SK-N-SH (cell line): ENCODE measurements around the gene ITGBL1. TPM values are rescaled to one million over a fixed set of nuclear protein-coding genes. Genes with fewer than 3 reads are reported as not detected.

Source experiments
- CTCF ChIA-PET: fragments of 300-600, 350-600 bp; formaldehyde crosslinking; extraction: SDS; loops from one replicate; lab custom pipeline; 2021; lab: Yijun Ruan, JAX
- POLR2A ChIA-PET: fragments of 350-600 bp; sonication (Branson Sonifier 250); formaldehyde crosslinking; extraction: SDS; loops from one replicate; lab custom pipeline; 2020; ENCODE audit warnings: antibody characterized with exemption, inconsistent platforms; lab: Yijun Ruan, JAX
- DNase-seq: peaks from one replicate; pipeline ENCODE4 v3.0.0; 2012
- H2AFZ ChIP-seq: fragments of 200-600 bp; sonication (generic); 2 replicates; pipeline ENCODE4 v1.8.1; 2016; ENCODE audit warnings: antibody characterized with exemption, mild to moderate bottlenecking, low read depth
- H3F3A ChIP-seq: fragments of 200-600 bp; sonication (generic); replicated peaks from 2 replicates; pipeline ENCODE3; 2016; ENCODE audit warnings: antibody characterized with exemption, mild to moderate bottlenecking; ENCODE audit not compliant: insufficient read depth
- H3K27ac ChIP-seq, 2 experiments: fragments of 200-500 bp in 1 of 2; fragments of 200-600 bp in 1 of 2; sonication (Bioruptor generic) in 1 of 2; sonication (generic), shearing (Covaris generic) in 1 of 2; 2 replicates each; pipeline versions ENCODE4 v1.5.1 to v1.6.1; 2014 to 2016; ENCODE audit warnings: low read depth in 2 of 2, inconsistent platforms in 1 of 2, low read length in 1 of 2, mild to moderate bottlenecking in 1 of 2, mixed read lengths in 1 of 2
- H3K27me3 ChIP-seq: fragments of 200-600 bp; sonication (generic), shearing (Covaris generic); 2 replicates; pipeline ENCODE4 v1.6.1; 2016; ENCODE audit warnings: mixed run types; ENCODE audit not compliant: insufficient read depth
- H3K36me3 ChIP-seq, 2 experiments: fragments of 200-500 bp in 1 of 2; fragments of 200-600 bp in 1 of 2; sonication (Bioruptor generic) in 1 of 2; sonication (generic) in 1 of 2; replicated peaks in 1 of 2; 2 replicates each; pipeline versions ENCODE3 to v1.5.1; 2014 to 2016; ENCODE audit warnings: low read length in 1 of 2, mild to moderate bottlenecking in 1 of 2; ENCODE audit not compliant: insufficient read depth in 2 of 2, control insufficient read depth in 1 of 2
- H3K4me1 ChIP-seq, 2 experiments: fragments of 200-500 bp in 1 of 2; fragments of 200-600 bp in 1 of 2; sonication (Bioruptor generic) in 1 of 2; sonication (generic), shearing (Covaris generic) in 1 of 2; 2 replicates each; pipeline versions ENCODE4 v1.5.1 to v1.6.1; 2014 to 2016; ENCODE audit warnings: low read depth in 1 of 2, low read length in 1 of 2, mixed run types in 1 of 2; ENCODE audit not compliant: insufficient read depth in 2 of 2, control insufficient read depth in 1 of 2
- H3K4me2 ChIP-seq: fragments of 200-600 bp; sonication (generic), shearing (Covaris generic); 2 replicates; pipeline ENCODE4 v1.6.1; 2017; ENCODE audit warnings: mixed run types
- H3K4me3 ChIP-seq, 2 experiments: fragments of 200-500 bp in 1 of 2; fragments of 200-600 bp in 1 of 2; sonication (Bioruptor generic) in 1 of 2; sonication (generic), shearing (Covaris generic) in 1 of 2; 2 replicates each; pipeline versions ENCODE4 v1.5.1 to v1.8.1; 2014 to 2016; ENCODE audit warnings: low read depth in 2 of 2, inconsistent platforms in 1 of 2, low read length in 1 of 2, mild to moderate bottlenecking in 1 of 2, mixed read lengths in 1 of 2, moderate library complexity in 1 of 2
- H3K79me2 ChIP-seq: fragments of 200-600 bp; sonication (generic); 2 replicates; pipeline ENCODE4 v1.8.1; 2017; ENCODE audit warnings: mild to moderate bottlenecking; ENCODE audit not compliant: insufficient read depth
- H3K9ac ChIP-seq: fragments of 200-600 bp; sonication (generic); 2 replicates; pipeline ENCODE4 v1.6.1; 2017; ENCODE audit warnings: mixed run types
- H3K9me2 ChIP-seq: fragments of 200-600 bp; sonication (generic); 2 replicates; pipeline ENCODE4 v1.6.1; 2017; ENCODE audit warnings: mixed run types
- H3K9me3 ChIP-seq: fragments of 200-600 bp; sonication (generic); 2 replicates; pipeline ENCODE4 v1.6.1; 2017; ENCODE audit warnings: mixed run types, mild to moderate bottlenecking, moderate library complexity
- H4K20me1 ChIP-seq: fragments of 200-600 bp; sonication (generic); 2 replicates; pipeline ENCODE4 v1.6.1; 2017; ENCODE audit warnings: mild to moderate bottlenecking, mixed run types; ENCODE audit not compliant: insufficient read depth
- ELF1 ChIP-seq: IDR thresholded peaks from 2 replicates; pipeline ENCODE4 v1.4.0; 2012
- EP300 ChIP-seq, 2 experiments: IDR thresholded peaks; 2 replicates each; pipeline versions ENCODE4 v1.4.0 to v1.6.1; 2012; ENCODE audit warnings: borderline replicate concordance in 1 of 2, low read depth in 1 of 2, low read length in 1 of 2
- EZH2phosphoT487 ChIP-seq: fragments of 200-600 bp; sonication (generic); IDR thresholded peaks from 2 replicates; pipeline ENCODE4 v1.6.1; 2017; ENCODE audit warnings: low read depth, mixed run types, mild to moderate bottlenecking, antibody characterized with exemption, moderate library complexity, borderline replicate concordance
- FOXJ3 ChIP-seq: sonication (generic); formaldehyde crosslinking; IDR thresholded peaks from 2 replicates; pipeline ENCODE4 v1.5.1; 2020; ENCODE audit warnings: mild to moderate bottlenecking, missing genetic modification reagents
- FOXM1 ChIP-seq: IDR thresholded peaks from 2 replicates; pipeline ENCODE4 v1.4.0; 2012; ENCODE audit warnings: low read depth, mild to moderate bottlenecking
- GABPA ChIP-seq: IDR thresholded peaks from 2 replicates; pipeline ENCODE4 v1.4.0; 2012; ENCODE audit warnings: low read depth, mild to moderate bottlenecking
- GATA2 ChIP-seq: sonication (generic); formaldehyde crosslinking; IDR thresholded peaks from 2 replicates; pipeline ENCODE4 v1.5.0; 2020; ENCODE audit warnings: mild to moderate bottlenecking, missing genetic modification reagents
- JUND ChIP-seq: IDR thresholded peaks from 2 replicates; pipeline ENCODE4 v1.4.0; 2012
- NFIC ChIP-seq: IDR thresholded peaks from 2 replicates; pipeline ENCODE4 v1.4.0; 2012; ENCODE audit warnings: borderline replicate concordance
- POLR2AphosphoS5 ChIP-seq: IDR thresholded peaks from 2 replicates; pipeline ENCODE4 v1.6.1; 2012; ENCODE audit warnings: low read depth, low read length
- RCOR1 ChIP-seq: fragments of 150-350 bp; IDR thresholded peaks from 2 replicates; pipeline ENCODE4 v1.6.1; 2017; ENCODE audit warnings: antibody characterized with exemption, low read length
- RFX5 ChIP-seq: IDR thresholded peaks from 2 replicates; pipeline ENCODE4 v1.6.1; 2012; ENCODE audit warnings: mild to moderate bottlenecking, improper control_type of control experiment, low read length
- SIN3A ChIP-seq: IDR thresholded peaks from 2 replicates; pipeline ENCODE4 v1.6.1; 2012; ENCODE audit warnings: low read depth, mild to moderate bottlenecking, low read length, moderate library complexity, borderline replicate concordance
- TCF12 ChIP-seq: IDR thresholded peaks from 2 replicates; pipeline ENCODE4 v1.4.0; 2012
- TEAD4 ChIP-seq: IDR thresholded peaks from 2 replicates; pipeline ENCODE4 v1.4.0; 2012; ENCODE audit warnings: mild to moderate bottlenecking, borderline replicate concordance; ENCODE audit not compliant: insufficient read depth
- WGBS: methylation state at CpG from one replicate; pipeline ENCODE4 v1.1.6; 2017; ENCODE audit warnings: low lambda C conversion rate; 5-methylcytosine and 5-hydroxymethylcytosine counted together
- polyA plus RNA-seq, 3 experiments: library from polyadenylated mRNA; depleted of rRNA; stranded (reverse); fragments of >200 nt; gene quantifications; 2 replicates each; pipeline ENCODE4 v1.2.3, GENCODE V29; 2012
- TF ChIP-seq, protein P1 (sequence below): fragments of 200-600 bp; sonication (generic); IDR thresholded peaks from 2 replicates; pipeline ENCODE4 v1.6.1; 2017; ENCODE audit warnings: antibody characterized with exemption, mild to moderate bottlenecking, moderate library complexity
- TF ChIP-seq, protein P2 (sequence below): IDR thresholded peaks from 2 replicates; pipeline ENCODE4 v1.6.1; 2012; ENCODE audit warnings: mild to moderate bottlenecking, low read depth, low read length, moderate library complexity
- TF ChIP-seq, protein P3 (sequence below): IDR thresholded peaks from 2 replicates; pipeline ENCODE4; 2012

Gene ITGBL1
- polyA plus RNA-seq, 1 of the 3 experiments (the other 2 are of a cell fraction) = 78.7 TPM

DNA sequence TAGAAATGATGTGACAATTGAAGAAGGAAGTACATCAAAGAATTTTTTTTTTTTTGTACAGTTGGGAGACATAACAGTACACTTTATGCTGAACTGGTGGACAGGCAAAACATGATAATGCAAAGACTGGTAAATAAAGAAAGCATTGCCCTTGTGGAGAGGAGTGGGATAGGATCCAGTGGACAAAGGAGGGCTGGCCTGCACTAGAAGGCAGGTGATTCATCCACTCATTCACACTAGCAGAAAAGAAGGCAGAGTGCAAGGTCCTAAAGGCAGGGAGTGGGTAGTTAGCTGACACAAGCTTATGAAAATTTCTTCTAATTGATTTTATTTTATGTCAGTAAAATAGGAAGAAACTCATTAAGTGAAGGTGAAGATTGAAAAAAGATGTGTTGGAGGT, 18.6 kb upstream of the ITGBL1 start:
- Histone ChIP-seq H2AFZ (no peak overlapping the region), H3K9me3 (no peaks in the 10 kb centered on the region)
- TF ChIP-seq, protein P1, sequence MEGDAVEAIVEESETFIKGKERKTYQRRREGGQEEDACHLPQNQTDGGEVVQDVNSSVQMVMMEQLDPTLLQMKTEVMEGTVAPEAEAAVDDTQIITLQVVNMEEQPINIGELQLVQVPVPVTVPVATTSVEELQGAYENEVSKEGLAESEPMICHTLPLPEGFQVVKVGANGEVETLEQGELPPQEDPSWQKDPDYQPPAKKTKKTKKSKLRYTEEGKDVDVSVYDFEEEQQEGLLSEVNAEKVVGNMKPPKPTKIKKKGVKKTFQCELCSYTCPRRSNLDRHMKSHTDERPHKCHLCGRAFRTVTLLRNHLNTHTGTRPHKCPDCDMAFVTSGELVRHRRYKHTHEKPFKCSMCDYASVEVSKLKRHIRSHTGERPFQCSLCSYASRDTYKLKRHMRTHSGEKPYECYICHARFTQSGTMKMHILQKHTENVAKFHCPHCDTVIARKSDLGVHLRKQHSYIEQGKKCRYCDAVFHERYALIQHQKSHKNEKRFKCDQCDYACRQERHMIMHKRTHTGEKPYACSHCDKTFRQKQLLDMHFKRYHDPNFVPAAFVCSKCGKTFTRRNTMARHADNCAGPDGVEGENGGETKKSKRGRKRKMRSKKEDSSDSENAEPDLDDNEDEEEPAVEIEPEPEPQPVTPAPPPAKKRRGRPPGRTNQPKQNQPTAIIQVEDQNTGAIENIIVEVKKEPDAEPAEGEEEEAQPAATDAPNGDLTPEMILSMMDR = peak; percentile 7; the same call in 1 of the 2 replicates
- no peak for TF ChIP-seq EP300 (IDR thresholded peaks at IDR 0.05; ENCODE audit: borderline replicate concordance in 1 of 2, low read depth in 1 of 2, low read length in 1 of 2)
- TF ChIP-seq, all 33 proteins: peak for 1
- H3K27me3 ChIP-seq = no peaks in the 10 kb centered on the region
- no peak overlapping the region for H3K9ac ChIP-seq
- ChIA-PET CTCF (interaction anchor here (1.1 kb wide), 1 partner anchor 289 kb away, joined by 3 read pairs; no protein-coding TSS in a partner anchor), POLR2A (no interaction called here)
- no peaks in the 10 kb centered on the region for H3F3A ChIP-seq
- H3K4me1 ChIP-seq = no peaks in the 10 kb centered on the region
- no peak overlapping the region for H3K4me2 ChIP-seq
- H3K4me3 ChIP-seq = no peak overlapping the region
- no peaks in the 10 kb centered on the region for H3K9me2 ChIP-seq
- H3K27ac ChIP-seq = no peak overlapping the region
- DNase-seq = no peak
- H4K20me1 ChIP-seq = no peaks in the 10 kb centered on the region
- H3K79me2 ChIP-seq = no peaks in the 10 kb centered on the region
- H3K36me3 ChIP-seq = no peaks in the 10 kb centered on the region

DNA sequence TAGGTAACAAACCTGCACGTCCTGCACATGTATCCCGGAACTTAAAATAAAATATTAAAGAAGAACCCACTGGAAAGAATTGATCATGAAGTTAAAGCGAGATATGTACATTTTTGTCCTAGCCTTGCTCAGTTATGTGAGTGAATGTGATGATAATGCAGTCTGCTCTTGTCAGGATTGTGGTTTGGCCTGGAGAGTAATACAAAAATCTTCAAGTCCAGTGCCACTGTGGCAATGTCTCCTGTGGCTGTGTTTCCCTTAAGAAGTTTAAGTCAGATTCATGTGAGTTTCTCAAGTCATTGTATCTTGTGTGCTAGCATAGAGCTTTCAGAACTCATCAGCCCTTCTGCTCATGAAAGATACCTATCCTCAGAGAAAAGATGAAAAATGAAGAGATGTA, 18.0 kb upstream of the ITGBL1 start:
- 92% methylated on average over 3 of the region's 3 CpGs for WGBS
- H3K4me2 ChIP-seq = no peak overlapping the region
- no peak overlapping the region for H3K9ac ChIP-seq
- CTCF ChIA-PET = interaction anchor here (1.1 kb wide), 1 partner anchor 290 kb away, joined by 3 read pairs; no protein-coding TSS in a partner anchor
- no peaks in the 10 kb centered on the region for H3K9me2 ChIP-seq
- no peak overlapping the region for H3K27ac ChIP-seq
- no peak overlapping the region for H3K4me3 ChIP-seq
- POLR2A ChIA-PET = no interaction called here
- H2AFZ ChIP-seq = no peak overlapping the region
- no peaks in the 10 kb centered on the region for H3K27me3 ChIP-seq
- H3K36me3 ChIP-seq = no peaks in the 10 kb centered on the region
- no peaks in the 10 kb centered on the region for H3K79me2 ChIP-seq
- H3K4me1 ChIP-seq = no peaks in the 10 kb centered on the region
- no peaks in the 10 kb centered on the region for H3K9me3 ChIP-seq
- no peak for DNase-seq
- H4K20me1 ChIP-seq = no peaks in the 10 kb centered on the region
- H3F3A ChIP-seq = no peaks in the 10 kb centered on the region
- TF ChIP-seq EP300 (IDR thresholded peaks at IDR 0.05; ENCODE audit: borderline replicate concordance in 1 of 2, low read depth in 1 of 2, low read length in 1 of 2) (no peak), TCF12 (no peak), SIN3A (no peak), FOXJ3 (no peak), TEAD4 (no peak), GABPA (no peak), EZH2phosphoT487 (no peak), FOXM1 (no peak), RCOR1 (no peak), JUND (no peak), POLR2AphosphoS5 (no peak), ELF1 (no peak), GATA2 (CRISPR knock-in tag) (no peak), RFX5 (no peak), NFIC (no peak)
- TF ChIP-seq, protein P2, sequence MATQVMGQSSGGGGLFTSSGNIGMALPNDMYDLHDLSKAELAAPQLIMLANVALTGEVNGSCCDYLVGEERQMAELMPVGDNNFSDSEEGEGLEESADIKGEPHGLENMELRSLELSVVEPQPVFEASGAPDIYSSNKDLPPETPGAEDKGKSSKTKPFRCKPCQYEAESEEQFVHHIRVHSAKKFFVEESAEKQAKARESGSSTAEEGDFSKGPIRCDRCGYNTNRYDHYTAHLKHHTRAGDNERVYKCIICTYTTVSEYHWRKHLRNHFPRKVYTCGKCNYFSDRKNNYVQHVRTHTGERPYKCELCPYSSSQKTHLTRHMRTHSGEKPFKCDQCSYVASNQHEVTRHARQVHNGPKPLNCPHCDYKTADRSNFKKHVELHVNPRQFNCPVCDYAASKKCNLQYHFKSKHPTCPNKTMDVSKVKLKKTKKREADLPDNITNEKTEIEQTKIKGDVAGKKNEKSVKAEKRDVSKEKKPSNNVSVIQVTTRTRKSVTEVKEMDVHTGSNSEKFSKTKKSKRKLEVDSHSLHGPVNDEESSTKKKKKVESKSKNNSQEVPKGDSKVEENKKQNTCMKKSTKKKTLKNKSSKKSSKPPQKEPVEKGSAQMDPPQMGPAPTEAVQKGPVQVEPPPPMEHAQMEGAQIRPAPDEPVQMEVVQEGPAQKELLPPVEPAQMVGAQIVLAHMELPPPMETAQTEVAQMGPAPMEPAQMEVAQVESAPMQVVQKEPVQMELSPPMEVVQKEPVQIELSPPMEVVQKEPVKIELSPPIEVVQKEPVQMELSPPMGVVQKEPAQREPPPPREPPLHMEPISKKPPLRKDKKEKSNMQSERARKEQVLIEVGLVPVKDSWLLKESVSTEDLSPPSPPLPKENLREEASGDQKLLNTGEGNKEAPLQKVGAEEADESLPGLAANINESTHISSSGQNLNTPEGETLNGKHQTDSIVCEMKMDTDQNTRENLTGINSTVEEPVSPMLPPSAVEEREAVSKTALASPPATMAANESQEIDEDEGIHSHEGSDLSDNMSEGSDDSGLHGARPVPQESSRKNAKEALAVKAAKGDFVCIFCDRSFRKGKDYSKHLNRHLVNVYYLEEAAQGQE = no peak
- TF ChIP-seq, protein P3, sequence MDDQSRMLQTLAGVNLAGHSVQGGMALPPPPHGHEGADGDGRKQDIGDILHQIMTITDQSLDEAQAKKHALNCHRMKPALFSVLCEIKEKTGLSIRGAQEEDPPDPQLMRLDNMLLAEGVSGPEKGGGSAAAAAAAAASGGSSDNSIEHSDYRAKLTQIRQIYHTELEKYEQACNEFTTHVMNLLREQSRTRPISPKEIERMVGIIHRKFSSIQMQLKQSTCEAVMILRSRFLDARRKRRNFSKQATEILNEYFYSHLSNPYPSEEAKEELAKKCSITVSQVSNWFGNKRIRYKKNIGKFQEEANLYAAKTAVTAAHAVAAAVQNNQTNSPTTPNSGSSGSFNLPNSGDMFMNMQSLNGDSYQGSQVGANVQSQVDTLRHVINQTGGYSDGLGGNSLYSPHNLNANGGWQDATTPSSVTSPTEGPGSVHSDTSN = no peak
